OCI-LY7 (cell line): Measurements from ENCODE around the gene UVRAG. TPM values are rescaled to one million over a fixed set of nuclear protein-coding genes. Genes with fewer than 3 reads are reported as not detected.

Experiments used
- BruUV-seq: library from RNA; stranded (reverse); fragments of 400-500 nt; replicated peaks from 2 replicates; lab custom pipeline; 2021; lab: Mats Ljungman, UMichigan
- CTCF ChIA-PET: fragments of 300-600 bp; sonication (Branson Sonifier 250); formaldehyde crosslinking; loops from one replicate; lab custom pipeline; 2022; ENCODE audit warnings: antibody characterized with exemption; ENCODE audit not compliant: unreplicated experiment; lab: Charles Lee
- POLR2A ChIA-PET: fragments of 300-600 bp; sonication (Branson Sonifier 250); formaldehyde crosslinking; loops from one replicate; lab custom pipeline; 2022; ENCODE audit warnings: antibody characterized with exemption; lab: Charles Lee
- DNase-seq: peaks from one replicate; pipeline ENCODE4 v3.0.0-alpha.2; 2015; ENCODE audit warnings: low spot score
- H2AFZ ChIP-seq: fragments of 200-600 bp; sonication (generic), shearing (Covaris generic); 2 replicates; pipeline ENCODE4 v1.6.1; 2014; ENCODE audit warnings: mild to moderate bottlenecking, antibody characterized with exemption, low read length, moderate library complexity
- H3K27ac ChIP-seq: fragments of 200-600 bp; sonication (generic); 2 replicates; pipeline ENCODE4 v1.5.1; 2014; ENCODE audit warnings: mixed run types, low read depth, mild to moderate bottlenecking, moderate library complexity, low read length, inconsistent platforms; ENCODE audit not compliant: poor library complexity, severe bottlenecking
- H3K36me3 ChIP-seq: fragments of 200-600 bp; sonication (generic); 2 replicates; pipeline ENCODE4 v1.6.1; 2014; ENCODE audit warnings: mild to moderate bottlenecking, antibody characterized with exemption, low read length, moderate library complexity, mixed read lengths; ENCODE audit not compliant: insufficient read depth
- H3K4me1 ChIP-seq: fragments of 200-600 bp; sonication (generic); 2 replicates; pipeline ENCODE4 v1.5.1; 2014; ENCODE audit warnings: mild to moderate bottlenecking, low read length; ENCODE audit not compliant: insufficient read depth, poor library complexity, severe bottlenecking
- H3K4me2 ChIP-seq: fragments of 200-600 bp; sonication (generic); 2 replicates; pipeline ENCODE4 v1.6.1; 2014; ENCODE audit warnings: mild to moderate bottlenecking, low read length
- H3K4me3 ChIP-seq: fragments of 200-600 bp; sonication (generic); 2 replicates; pipeline ENCODE4 v1.5.1; 2014; ENCODE audit warnings: mild to moderate bottlenecking, low read depth, low read length; ENCODE audit not compliant: poor library complexity, severe bottlenecking
- H3K79me2 ChIP-seq: fragments of 200-600 bp; sonication (generic); 2 replicates; pipeline ENCODE4 v1.6.1; 2016; ENCODE audit warnings: low read depth, mild to moderate bottlenecking, low read length, moderate library complexity, mixed read lengths; ENCODE audit not compliant: insufficient read depth
- H3K9me2 ChIP-seq: fragments of 200-600 bp; sonication (generic); 2 replicates; pipeline ENCODE4 v1.6.1; 2016; ENCODE audit warnings: mild to moderate bottlenecking, low read length, mixed read lengths; ENCODE audit not compliant: insufficient read depth
- H3K9me3 ChIP-seq: fragments of 200-600 bp; sonication (generic); 2 replicates; pipeline ENCODE4 v1.6.1; 2014; ENCODE audit warnings: mild to moderate bottlenecking, mixed run types, low read length, mixed read lengths
- H4K20me1 ChIP-seq: fragments of 200-600 bp; sonication (generic); 2 replicates; pipeline ENCODE4 v1.6.1; 2014; ENCODE audit warnings: mild to moderate bottlenecking, antibody characterized with exemption, low read length, moderate library complexity, mixed read lengths; ENCODE audit not compliant: insufficient read depth
- EZH2phosphoT487 ChIP-seq: fragments of 200-600 bp; sonication (generic); IDR thresholded peaks from 2 replicates; pipeline ENCODE4 v1.6.1; 2018; ENCODE audit warnings: low read depth, borderline replicate concordance, mild to moderate bottlenecking, mixed run types, antibody characterized with exemption, low read length, moderate library complexity, mixed read lengths
- intact Hi-C: fragments of 100-400 bp; cut with micrococcal nuclease; formaldehyde crosslinking; loops from one replicate; pipeline ENCODE4 v1.10.0; 2022; ENCODE audit not compliant: unreplicated experiment
- total RNA-seq, 2 experiments: library from RNA; depleted of rRNA in 1 of 2; stranded (reverse); fragments of >200 nt in 1 of 2; shearing (Covaris generic) in 1 of 2; gene quantifications; 2 replicates each; pipeline ENCODE4 v1.2.3, GENCODE V29; 2014 to 2022
- TF ChIP-seq, protein P1 (sequence below): fragments of 200-600 bp; sonication (generic); conservative IDR thresholded peaks from 2 replicates; pipeline ENCODE4 v1.5.1; 2014; ENCODE audit warnings: mild to moderate bottlenecking, antibody characterized with exemption, low read length, moderate library complexity, mixed read lengths

UVRAG gene
- total RNA-seq, 2 experiments from 2014 or later: 43.7 to 73.3 TPM

DNA sequence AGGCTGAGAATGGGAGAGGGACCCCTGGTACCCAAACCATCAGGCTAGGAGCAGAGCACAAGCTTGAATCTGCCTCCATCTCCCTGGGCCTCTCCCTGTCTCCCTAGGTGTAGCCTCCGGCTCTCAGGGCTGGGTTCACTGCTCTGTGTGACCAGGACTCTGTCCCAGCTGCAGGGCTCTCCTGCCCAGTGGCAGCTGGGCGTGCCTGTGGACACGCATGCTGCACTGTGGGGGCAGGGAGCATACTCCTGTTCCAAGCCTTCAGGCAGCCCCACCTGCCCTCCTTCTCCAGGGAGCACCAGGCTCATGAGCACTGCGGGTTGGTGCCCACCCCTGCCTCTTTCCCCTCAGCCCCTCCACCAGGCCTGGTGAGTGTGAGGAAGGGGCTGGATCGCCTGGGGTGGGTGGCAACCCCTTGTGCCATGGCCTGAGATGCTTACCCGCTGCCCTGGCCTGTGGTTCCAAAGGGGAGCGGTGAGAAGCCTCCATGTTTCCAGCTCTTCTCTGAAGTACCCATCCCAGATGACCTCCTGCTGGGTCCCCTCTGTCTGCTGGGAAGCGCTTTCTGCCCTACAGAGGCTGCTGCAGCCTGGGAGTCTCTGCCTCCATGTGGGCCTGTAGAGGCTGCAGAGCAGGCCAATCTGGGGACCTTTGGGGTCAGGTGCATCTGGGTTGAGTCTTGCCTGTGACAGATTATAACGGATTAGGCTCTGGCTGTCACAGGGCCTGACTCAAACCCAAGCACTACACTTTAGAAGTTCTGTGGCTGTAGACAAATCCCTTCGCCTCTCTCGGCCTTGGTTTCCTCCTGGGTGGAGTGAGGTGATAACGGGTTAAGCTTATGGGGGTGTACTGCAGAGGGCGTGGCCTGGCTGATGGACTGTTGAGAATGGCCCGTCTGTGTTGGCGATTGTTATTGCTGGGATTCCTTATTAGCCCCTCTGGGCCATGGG lies 347.6 kb downstream of the UVRAG start:
- no peaks in the 10 kb centered on the region for H3K9me3 ChIP-seq
- H4K20me1 ChIP-seq: no peaks in the 10 kb centered on the region
- TF ChIP-seq, protein P1, sequence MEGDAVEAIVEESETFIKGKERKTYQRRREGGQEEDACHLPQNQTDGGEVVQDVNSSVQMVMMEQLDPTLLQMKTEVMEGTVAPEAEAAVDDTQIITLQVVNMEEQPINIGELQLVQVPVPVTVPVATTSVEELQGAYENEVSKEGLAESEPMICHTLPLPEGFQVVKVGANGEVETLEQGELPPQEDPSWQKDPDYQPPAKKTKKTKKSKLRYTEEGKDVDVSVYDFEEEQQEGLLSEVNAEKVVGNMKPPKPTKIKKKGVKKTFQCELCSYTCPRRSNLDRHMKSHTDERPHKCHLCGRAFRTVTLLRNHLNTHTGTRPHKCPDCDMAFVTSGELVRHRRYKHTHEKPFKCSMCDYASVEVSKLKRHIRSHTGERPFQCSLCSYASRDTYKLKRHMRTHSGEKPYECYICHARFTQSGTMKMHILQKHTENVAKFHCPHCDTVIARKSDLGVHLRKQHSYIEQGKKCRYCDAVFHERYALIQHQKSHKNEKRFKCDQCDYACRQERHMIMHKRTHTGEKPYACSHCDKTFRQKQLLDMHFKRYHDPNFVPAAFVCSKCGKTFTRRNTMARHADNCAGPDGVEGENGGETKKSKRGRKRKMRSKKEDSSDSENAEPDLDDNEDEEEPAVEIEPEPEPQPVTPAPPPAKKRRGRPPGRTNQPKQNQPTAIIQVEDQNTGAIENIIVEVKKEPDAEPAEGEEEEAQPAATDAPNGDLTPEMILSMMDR: no peak
- TF ChIP-seq EZH2phosphoT487: no peak
- no peak for DNase-seq
- no peaks in the 10 kb centered on the region for H3K4me1 ChIP-seq
- no peak overlapping the region for H3K4me2 ChIP-seq
- intact Hi-C loops: no loop called here
- H3K9me2 ChIP-seq: no peaks in the 10 kb centered on the region
- H3K36me3 ChIP-seq: no peaks in the 10 kb centered on the region
- CTCF ChIA-PET: no interaction called here
- H3K79me2 ChIP-seq: no peaks in the 10 kb centered on the region
- no peak overlapping the region for H2AFZ ChIP-seq
- H3K27ac ChIP-seq: no peak overlapping the region
- H3K4me3 ChIP-seq: no peak overlapping the region
- POLR2A ChIA-PET: interaction anchor here (0.6 kb wide), 1 partner anchor 1158 kb away, joined by 4 read pairs; no protein-coding TSS in a partner anchor
- BruUV-seq: no TSS peak

DNA sequence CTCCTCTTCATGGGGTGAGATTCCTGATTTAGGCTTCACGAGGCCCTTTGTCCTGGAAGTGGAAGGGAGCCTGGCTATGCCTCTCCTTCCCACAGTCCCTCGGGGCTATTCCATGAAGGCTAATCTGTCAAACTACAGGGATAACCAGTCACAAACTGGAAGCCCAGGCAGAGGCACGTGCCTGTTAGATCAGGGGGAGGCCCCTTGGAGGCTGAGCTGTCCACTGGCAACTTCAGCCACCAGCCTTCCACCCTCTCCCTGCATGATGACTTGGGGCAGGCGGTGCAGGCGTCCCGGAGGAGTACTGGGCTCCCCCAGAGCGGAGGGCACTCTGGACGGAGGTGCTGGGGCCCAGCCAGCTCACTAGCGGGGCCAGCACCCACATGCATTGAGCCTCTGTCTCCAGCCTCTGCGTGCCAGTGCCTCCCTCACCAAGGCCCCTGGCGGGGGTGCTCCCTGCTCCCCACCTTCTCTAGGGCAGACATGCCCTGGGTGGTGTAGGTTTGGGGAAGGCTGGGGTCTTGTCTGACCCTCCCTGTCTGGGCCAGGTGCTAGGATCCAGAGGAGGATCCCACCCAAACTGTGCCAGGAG lies 348.4 kb downstream of the UVRAG start:
- Histone ChIP-seq H3K4me3 (no peak overlapping the region), H3K4me2 (no peak overlapping the region), H3K36me3 (no peaks in the 10 kb centered on the region), H3K27ac (no peak overlapping the region), H2AFZ (no peak overlapping the region), H3K79me2 (no peaks in the 10 kb centered on the region), H3K9me3 (no peaks in the 10 kb centered on the region), H4K20me1 (no peaks in the 10 kb centered on the region), H3K9me2 (no peaks in the 10 kb centered on the region), H3K4me1 (no peaks in the 10 kb centered on the region)
- BruUV-seq: no TSS peak
- ChIA-PET CTCF (no interaction called here), POLR2A (interaction anchor here (0.6 kb wide), 1 partner anchor 1158 kb away, joined by 4 read pairs; no protein-coding TSS in a partner anchor)
- TF ChIP-seq, protein P1: no peak
- no peak for TF ChIP-seq EZH2phosphoT487
- no peak for DNase-seq
- intact Hi-C loops: no loop called here
